ENCODE data around the gene TIMP1. TPM values are rescaled to one million over a fixed set of nuclear protein-coding genes. Genes with fewer than 3 reads are reported as not detected.

The TIMP1 gene
- total and polyA plus RNA-seq, 10 of the 15 experiments (the other 5 are each of a cell fraction or from before 2014, with no cell fraction given) = 101 to 341 (median 134) TPM

DNA sequence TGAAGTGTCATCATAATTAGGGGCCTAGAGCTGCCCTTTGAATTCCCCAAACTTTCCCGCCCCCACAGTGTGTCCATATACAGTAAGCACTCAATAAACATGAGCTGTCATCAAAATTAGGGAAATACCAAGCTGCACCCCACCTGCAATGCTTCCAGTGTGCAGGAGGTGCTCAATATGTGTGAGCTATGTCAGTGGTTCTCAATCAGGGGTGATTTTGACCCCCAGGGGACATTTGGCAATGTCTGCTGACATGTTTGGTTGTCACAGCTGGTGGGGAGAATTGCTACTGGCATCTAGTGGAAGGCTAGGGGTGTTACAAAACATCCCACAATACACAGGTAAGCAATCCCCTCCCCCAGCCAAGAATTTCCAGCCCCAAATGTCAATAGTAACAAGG, 46.7 kb downstream of the TIMP1 start (continued):
- no peak for TF ChIP-seq SMAD5 (IDR thresholded peaks at IDR 0.05; ENCODE audit: low read depth)
- TF ChIP-seq ASH2L (IDR thresholded peaks at IDR 0.05; ENCODE audit: borderline replicate concordance, low read depth) = no peak
- TF ChIP-seq, protein P1, sequence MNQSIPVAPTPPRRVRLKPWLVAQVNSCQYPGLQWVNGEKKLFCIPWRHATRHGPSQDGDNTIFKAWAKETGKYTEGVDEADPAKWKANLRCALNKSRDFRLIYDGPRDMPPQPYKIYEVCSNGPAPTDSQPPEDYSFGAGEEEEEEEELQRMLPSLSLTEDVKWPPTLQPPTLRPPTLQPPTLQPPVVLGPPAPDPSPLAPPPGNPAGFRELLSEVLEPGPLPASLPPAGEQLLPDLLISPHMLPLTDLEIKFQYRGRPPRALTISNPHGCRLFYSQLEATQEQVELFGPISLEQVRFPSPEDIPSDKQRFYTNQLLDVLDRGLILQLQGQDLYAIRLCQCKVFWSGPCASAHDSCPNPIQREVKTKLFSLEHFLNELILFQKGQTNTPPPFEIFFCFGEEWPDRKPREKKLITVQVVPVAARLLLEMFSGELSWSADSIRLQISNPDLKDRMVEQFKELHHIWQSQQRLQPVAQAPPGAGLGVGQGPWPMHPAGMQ (IDR thresholded peaks at IDR 0.05; ENCODE audit: borderline replicate concordance) = no peak
- no peak for TF ChIP-seq CBX5 (IDR thresholded peaks at IDR 0.05; ENCODE audit: low read depth)
- no peak for TF ChIP-seq SMAD1 (IDR thresholded peaks at IDR 0.05; ENCODE audit: low read depth, partially characterized antibody)
- TF ChIP-seq SP1 (IDR thresholded peaks at IDR 0.05; ENCODE audit: low read depth, low read length) = no peak
- TF ChIP-seq RFX5 (IDR thresholded peaks at IDR 0.05; ENCODE audit: low read depth, low read length) = no peak
- no peak for TF ChIP-seq ESRRA (IDR thresholded peaks at IDR 0.05; ENCODE audit: low read length)
- TF ChIP-seq FOXK2 (IDR thresholded peaks at IDR 0.05) = no peak
- TF ChIP-seq, protein P2, sequence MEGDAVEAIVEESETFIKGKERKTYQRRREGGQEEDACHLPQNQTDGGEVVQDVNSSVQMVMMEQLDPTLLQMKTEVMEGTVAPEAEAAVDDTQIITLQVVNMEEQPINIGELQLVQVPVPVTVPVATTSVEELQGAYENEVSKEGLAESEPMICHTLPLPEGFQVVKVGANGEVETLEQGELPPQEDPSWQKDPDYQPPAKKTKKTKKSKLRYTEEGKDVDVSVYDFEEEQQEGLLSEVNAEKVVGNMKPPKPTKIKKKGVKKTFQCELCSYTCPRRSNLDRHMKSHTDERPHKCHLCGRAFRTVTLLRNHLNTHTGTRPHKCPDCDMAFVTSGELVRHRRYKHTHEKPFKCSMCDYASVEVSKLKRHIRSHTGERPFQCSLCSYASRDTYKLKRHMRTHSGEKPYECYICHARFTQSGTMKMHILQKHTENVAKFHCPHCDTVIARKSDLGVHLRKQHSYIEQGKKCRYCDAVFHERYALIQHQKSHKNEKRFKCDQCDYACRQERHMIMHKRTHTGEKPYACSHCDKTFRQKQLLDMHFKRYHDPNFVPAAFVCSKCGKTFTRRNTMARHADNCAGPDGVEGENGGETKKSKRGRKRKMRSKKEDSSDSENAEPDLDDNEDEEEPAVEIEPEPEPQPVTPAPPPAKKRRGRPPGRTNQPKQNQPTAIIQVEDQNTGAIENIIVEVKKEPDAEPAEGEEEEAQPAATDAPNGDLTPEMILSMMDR (IDR thresholded peaks at IDR 0.05 in 2 of 3, conservative IDR thresholded peaks at IDR 0.05 in 1 of 3; ENCODE audit: control insufficient read depth in 2 of 3, extremely low read depth in 1 of 3, insufficient read depth in 1 of 3, low read depth in 3 of 3, low read length in 3 of 3) = peak; percentile 34 to 54 (median 36); a peak in 5 of 6 replicates
- TF ChIP-seq MEF2A (IDR thresholded peaks at IDR 0.05; ENCODE audit: insufficient read depth, low read depth, low read length) = no peak
- TF ChIP-seq CBX3 (IDR thresholded peaks at IDR 0.05; ENCODE audit: borderline replicate concordance, low read depth) = no peak
- no peak for TF ChIP-seq WRNIP1 (IDR thresholded peaks at IDR 0.05; ENCODE audit: borderline replicate concordance, low read depth, low read length)
- no peak for TF ChIP-seq FOXM1 (IDR thresholded peaks at IDR 0.05; ENCODE audit: low read depth, low read length)
- TF ChIP-seq STAT1 (conservative IDR thresholded peaks at IDR 0.05) = no peak
- TF ChIP-seq TCF3 (IDR thresholded peaks at IDR 0.05; ENCODE audit: borderline replicate concordance, insufficient read depth, low read depth, low read length) = no peak
- TF ChIP-seq, protein P3, sequence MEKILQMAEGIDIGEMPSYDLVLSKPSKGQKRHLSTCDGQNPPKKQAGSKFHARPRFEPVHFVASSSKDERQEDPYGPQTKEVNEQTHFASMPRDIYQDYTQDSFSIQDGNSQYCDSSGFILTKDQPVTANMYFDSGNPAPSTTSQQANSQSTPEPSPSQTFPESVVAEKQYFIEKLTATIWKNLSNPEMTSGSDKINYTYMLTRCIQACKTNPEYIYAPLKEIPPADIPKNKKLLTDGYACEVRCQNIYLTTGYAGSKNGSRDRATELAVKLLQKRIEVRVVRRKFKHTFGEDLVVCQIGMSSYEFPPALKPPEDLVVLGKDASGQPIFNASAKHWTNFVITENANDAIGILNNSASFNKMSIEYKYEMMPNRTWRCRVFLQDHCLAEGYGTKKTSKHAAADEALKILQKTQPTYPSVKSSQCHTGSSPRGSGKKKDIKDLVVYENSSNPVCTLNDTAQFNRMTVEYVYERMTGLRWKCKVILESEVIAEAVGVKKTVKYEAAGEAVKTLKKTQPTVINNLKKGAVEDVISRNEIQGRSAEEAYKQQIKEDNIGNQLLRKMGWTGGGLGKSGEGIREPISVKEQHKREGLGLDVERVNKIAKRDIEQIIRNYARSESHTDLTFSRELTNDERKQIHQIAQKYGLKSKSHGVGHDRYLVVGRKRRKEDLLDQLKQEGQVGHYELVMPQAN (conservative IDR thresholded peaks at IDR 0.05) = no peak
- TF ChIP-seq HCFC1 (IDR thresholded peaks at IDR 0.05; ENCODE audit: low read length) = no peak
- TF ChIP-seq, protein P4, sequence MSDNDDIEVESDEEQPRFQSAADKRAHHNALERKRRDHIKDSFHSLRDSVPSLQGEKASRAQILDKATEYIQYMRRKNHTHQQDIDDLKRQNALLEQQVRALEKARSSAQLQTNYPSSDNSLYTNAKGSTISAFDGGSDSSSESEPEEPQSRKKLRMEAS (IDR thresholded peaks at IDR 0.05; ENCODE audit: low read depth, low read length) = no peak
- TF ChIP-seq, protein P5, sequence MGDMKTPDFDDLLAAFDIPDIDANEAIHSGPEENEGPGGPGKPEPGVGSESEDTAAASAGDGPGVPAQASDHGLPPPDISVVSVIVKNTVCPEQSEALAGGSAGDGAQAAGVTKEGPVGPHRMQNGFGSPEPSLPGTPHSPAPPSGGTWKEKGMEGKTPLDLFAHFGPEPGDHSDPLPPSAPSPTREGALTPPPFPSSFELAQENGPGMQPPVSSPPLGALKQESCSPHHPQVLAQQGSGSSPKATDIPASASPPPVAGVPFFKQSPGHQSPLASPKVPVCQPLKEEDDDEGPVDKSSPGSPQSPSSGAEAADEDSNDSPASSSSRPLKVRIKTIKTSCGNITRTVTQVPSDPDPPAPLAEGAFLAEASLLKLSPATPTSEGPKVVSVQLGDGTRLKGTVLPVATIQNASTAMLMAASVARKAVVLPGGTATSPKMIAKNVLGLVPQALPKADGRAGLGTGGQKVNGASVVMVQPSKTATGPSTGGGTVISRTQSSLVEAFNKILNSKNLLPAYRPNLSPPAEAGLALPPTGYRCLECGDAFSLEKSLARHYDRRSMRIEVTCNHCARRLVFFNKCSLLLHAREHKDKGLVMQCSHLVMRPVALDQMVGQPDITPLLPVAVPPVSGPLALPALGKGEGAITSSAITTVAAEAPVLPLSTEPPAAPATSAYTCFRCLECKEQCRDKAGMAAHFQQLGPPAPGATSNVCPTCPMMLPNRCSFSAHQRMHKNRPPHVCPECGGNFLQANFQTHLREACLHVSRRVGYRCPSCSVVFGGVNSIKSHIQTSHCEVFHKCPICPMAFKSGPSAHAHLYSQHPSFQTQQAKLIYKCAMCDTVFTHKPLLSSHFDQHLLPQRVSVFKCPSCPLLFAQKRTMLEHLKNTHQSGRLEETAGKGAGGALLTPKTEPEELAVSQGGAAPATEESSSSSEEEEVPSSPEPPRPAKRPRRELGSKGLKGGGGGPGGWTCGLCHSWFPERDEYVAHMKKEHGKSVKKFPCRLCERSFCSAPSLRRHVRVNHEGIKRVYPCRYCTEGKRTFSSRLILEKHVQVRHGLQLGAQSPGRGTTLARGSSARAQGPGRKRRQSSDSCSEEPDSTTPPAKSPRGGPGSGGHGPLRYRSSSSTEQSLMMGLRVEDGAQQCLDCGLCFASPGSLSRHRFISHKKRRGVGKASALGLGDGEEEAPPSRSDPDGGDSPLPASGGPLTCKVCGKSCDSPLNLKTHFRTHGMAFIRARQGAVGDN (IDR thresholded peaks at IDR 0.05) = peak; percentile 53; the same call in 1 of the 2 replicates

Measured in GM12878 (cell line).